ENCODE measurements around the gene TSFM.

DNA sequence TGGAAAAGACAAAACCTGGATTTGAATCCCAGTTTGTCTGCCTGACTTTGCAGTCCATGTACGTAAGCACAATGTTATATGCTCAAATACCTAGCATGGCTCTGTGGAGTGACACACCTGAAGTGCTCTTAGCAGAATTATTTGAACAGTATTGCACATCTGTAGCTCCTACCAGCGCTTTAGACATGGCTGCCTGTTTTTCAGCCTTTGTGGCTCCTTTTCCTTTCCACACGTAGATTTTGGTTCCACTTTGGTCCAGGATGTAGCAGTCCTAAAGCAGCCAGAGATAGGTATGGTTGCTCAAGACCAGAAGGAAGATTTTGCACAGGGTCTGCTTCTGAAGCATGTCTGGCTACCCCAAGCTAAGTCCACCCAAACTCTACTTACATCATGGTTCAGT lies 26.8 kb downstream of the TSFM start:
- TF ChIP-seq, protein P1, sequence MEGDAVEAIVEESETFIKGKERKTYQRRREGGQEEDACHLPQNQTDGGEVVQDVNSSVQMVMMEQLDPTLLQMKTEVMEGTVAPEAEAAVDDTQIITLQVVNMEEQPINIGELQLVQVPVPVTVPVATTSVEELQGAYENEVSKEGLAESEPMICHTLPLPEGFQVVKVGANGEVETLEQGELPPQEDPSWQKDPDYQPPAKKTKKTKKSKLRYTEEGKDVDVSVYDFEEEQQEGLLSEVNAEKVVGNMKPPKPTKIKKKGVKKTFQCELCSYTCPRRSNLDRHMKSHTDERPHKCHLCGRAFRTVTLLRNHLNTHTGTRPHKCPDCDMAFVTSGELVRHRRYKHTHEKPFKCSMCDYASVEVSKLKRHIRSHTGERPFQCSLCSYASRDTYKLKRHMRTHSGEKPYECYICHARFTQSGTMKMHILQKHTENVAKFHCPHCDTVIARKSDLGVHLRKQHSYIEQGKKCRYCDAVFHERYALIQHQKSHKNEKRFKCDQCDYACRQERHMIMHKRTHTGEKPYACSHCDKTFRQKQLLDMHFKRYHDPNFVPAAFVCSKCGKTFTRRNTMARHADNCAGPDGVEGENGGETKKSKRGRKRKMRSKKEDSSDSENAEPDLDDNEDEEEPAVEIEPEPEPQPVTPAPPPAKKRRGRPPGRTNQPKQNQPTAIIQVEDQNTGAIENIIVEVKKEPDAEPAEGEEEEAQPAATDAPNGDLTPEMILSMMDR (IDR thresholded peaks at IDR 0.05), result no peak
- TF ChIP-seq POLR2AphosphoS5 (IDR thresholded peaks at IDR 0.05; ENCODE audit: insufficient read depth in 1 of 2, low read depth in 1 of 2), result no peak
- TF ChIP-seq POLR2A (IDR thresholded peaks at IDR 0.05), result no peak

All from vagina (tissue), 2 donors.